Measurements from ENCODE around the gene CKLF.

GRCh38 chr16:66553223-66553622 is 847 bp downstream of the CKLF start:
- TF ChIP-seq EZH2 (IDR thresholded peaks at IDR 0.05; ENCODE audit: insufficient read depth, poor library complexity, severe bottlenecking) (no peak), EZH2phosphoT487 (IDR thresholded peaks at IDR 0.05; ENCODE audit: insufficient read depth, low read depth) (no peak)
